ENCODE data around the gene MOB2. TPM values are rescaled to one million over a fixed set of nuclear protein-coding genes. Genes with fewer than 3 reads are reported as not detected.

MOB2 gene
- total RNA-seq, 1 donor from 2014 or later: 34.1 TPM

- Histone ChIP-seq H3K27ac (no peak overlapping the region), H3K9me3 (no peaks in the 10 kb centered on the region), H3K36me3 (no peaks in the 10 kb centered on the region), H3K27me3 (no peaks in the 10 kb centered on the region), H3K4me3 (no peak overlapping the region), H3K4me1 (peaks cover 80% of the 10 kb centered on the region)
- TF ChIP-seq POLR2AphosphoS5 (IDR thresholded peaks at IDR 0.05; ENCODE audit: insufficient read depth in 1 of 2, low read depth in 1 of 2): no peak
- no peak for TF ChIP-seq POLR2A (IDR thresholded peaks at IDR 0.05)
- no peak for TF ChIP-seq CTCF (IDR thresholded peaks at IDR 0.05)
- DNase-seq (ENCODE audit: extremely low spot score in 2 of 2): no peak
- intact Hi-C loops (cut with DNase I): no loop called here
These were observed 43.2 kb upstream of the MOB2 start for GRCh38 chr11:1529774-1530173.

DNA sequence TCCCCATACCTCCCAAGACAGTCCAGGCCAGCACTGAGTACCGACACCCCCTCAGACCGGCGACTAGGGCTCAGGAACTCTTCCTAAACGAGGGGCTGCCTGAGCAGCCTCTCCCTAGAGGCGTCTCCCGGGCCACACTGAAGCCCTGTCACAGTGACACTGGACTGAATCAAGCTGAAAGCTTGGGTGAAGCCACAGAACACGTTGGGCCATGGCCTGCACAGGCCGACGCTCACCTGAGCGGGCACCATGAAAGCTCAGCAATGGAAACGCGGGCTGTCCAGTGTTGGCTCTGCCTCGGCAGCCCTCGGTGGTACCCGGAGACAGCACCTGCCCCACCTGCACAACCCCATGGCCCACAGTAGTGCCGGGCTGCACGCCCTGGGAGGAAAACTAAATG, 42.7 kb upstream of the MOB2 start:
- Histone ChIP-seq H3K4me3 (no peak overlapping the region), H3K4me1 (peaks cover 76% of the 10 kb centered on the region), H3K9me3 (no peaks in the 10 kb centered on the region), H3K27me3 (no peaks in the 10 kb centered on the region), H3K36me3 (no peaks in the 10 kb centered on the region), H3K27ac (no peak overlapping the region)
- intact Hi-C loops (cut with DNase I): no loop called here
- DNase-seq (ENCODE audit: extremely low spot score in 2 of 2): no peak
- TF ChIP-seq POLR2A (IDR thresholded peaks at IDR 0.05) (no peak), POLR2AphosphoS5 (IDR thresholded peaks at IDR 0.05; ENCODE audit: insufficient read depth in 1 of 2, low read depth in 1 of 2) (no peak), CTCF (IDR thresholded peaks at IDR 0.05) (no peak)

DNA sequence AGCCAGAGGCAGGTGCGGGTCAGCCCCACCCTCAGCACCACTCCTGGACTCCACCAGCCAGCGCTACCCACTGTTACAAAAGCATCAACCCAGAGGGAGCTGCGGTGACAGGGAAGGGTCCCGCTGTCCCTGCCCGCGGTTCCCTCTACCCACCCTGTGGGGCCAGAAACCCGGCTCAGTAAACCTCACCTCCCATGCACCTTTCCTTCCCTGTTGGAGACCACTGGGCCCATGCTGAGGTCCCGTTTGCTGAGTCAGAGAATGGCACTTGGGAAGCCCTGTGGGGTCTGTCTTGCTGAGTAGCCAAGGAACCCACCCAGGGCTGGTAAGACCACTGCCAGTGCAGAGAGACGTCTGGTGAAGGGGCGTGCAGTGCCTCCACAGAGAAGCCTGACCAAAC, 42.1 kb upstream of the MOB2 start:
- DNase-seq (ENCODE audit: extremely low spot score in 2 of 2): no peak
- H3K27me3 ChIP-seq: no peaks in the 10 kb centered on the region
- H3K36me3 ChIP-seq: no peaks in the 10 kb centered on the region
- no peaks in the 10 kb centered on the region for H3K9me3 ChIP-seq
- TF ChIP-seq POLR2A (IDR thresholded peaks at IDR 0.05) (no peak), CTCF (IDR thresholded peaks at IDR 0.05) (no peak), POLR2AphosphoS5 (IDR thresholded peaks at IDR 0.05; ENCODE audit: insufficient read depth in 1 of 2, low read depth in 1 of 2) (no peak)
- H3K4me3 ChIP-seq: no peak overlapping the region
- peaks cover 76% of the 10 kb centered on the region for H3K4me1 ChIP-seq
- intact Hi-C loops (cut with DNase I): no loop called here
- no peak overlapping the region for H3K27ac ChIP-seq

GRCh38 chr11:1526785-1527184, 40.2 kb upstream of the MOB2 start:
- Histone ChIP-seq H3K4me1 (peaks cover 73% of the 10 kb centered on the region), H3K27me3 (no peaks in the 10 kb centered on the region), H3K9me3 (no peaks in the 10 kb centered on the region), H3K27ac (no peak overlapping the region), H3K36me3 (no peaks in the 10 kb centered on the region), H3K4me3 (no peak overlapping the region)
- TF ChIP-seq POLR2A (IDR thresholded peaks at IDR 0.05): no peak
- TF ChIP-seq POLR2AphosphoS5 (IDR thresholded peaks at IDR 0.05; ENCODE audit: insufficient read depth in 1 of 2, low read depth in 1 of 2): no peak
- TF ChIP-seq CTCF (IDR thresholded peaks at IDR 0.05): no peak
- intact Hi-C loops (cut with DNase I): no loop called here
- DNase-seq (ENCODE audit: extremely low spot score in 2 of 2): no peak

GRCh38 chr11:1523779-1524178, 37.2 kb upstream of the MOB2 start:
- Histone ChIP-seq H3K36me3 (no peaks in the 10 kb centered on the region), H3K27me3 (no peaks in the 10 kb centered on the region), H3K9me3 (no peaks in the 10 kb centered on the region), H3K4me3 (no peak overlapping the region), H3K27ac (no peak overlapping the region), H3K4me1 (peaks cover 70% of the 10 kb centered on the region)
- intact Hi-C loops (cut with DNase I): no loop called here
- TF ChIP-seq POLR2AphosphoS5 (IDR thresholded peaks at IDR 0.05; ENCODE audit: insufficient read depth in 1 of 2, low read depth in 1 of 2) (no peak), CTCF (IDR thresholded peaks at IDR 0.05) (no peak), POLR2A (IDR thresholded peaks at IDR 0.05) (no peak)
- DNase-seq (ENCODE audit: extremely low spot score in 2 of 2): no peak

Measured in vagina (tissue), 2 donors.